Ishikawa (cell line): ENCODE measurements around the gene CCT2.

Experiments
- EP300 ChIP-seq: IDR thresholded peaks from 2 replicates; pipeline ENCODE4 v1.6.1; 2012; ENCODE audit warnings: borderline replicate concordance
- TF ChIP-seq, protein P1 (sequence below): IDR thresholded peaks from 2 replicates; pipeline ENCODE4 v1.6.1; 2012

DNA sequence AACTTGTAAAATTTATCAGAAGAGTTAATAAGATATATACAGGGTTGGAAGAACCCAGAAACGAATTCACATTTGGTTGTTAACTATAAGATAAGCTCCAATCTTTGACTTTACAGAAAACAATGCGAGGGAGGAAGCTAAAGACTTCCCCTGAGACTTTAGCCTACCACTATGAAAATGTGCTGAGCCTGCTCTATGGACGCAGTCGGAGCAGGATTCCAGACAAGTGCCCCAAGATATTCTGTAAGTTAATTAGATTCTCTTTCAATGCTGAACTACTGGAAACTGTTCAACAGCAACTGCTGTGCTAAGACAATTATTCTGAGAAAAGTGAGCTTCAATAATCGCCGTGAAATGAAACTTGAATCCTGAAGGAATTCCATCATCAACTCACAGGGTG is 33.8 kb downstream of the CCT2 start:
- TF ChIP-seq EP300 = no peak
- TF ChIP-seq, protein P1, sequence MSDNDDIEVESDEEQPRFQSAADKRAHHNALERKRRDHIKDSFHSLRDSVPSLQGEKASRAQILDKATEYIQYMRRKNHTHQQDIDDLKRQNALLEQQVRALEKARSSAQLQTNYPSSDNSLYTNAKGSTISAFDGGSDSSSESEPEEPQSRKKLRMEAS = no peak
